Stomach (tissue), 4 donors: ENCODE measurements around the gene BBS7.

Experiments
- CTCF ChIP-seq, 7 experiments: fragments of 450-650 bp in 4 of 7; fragments of 200-600 bp in 3 of 7; sonication (generic) in 3 of 7; IDR thresholded peaks; one replicate each; pipeline ENCODE4 v1.5.1; 2016 to 2019; ENCODE audit warnings: antibody characterized with exemption in 7 of 7, control low read depth in 2 of 7, mild to moderate bottlenecking in 1 of 7
- EP300 ChIP-seq: sonication (generic); formaldehyde crosslinking; IDR thresholded peaks from one replicate; pipeline ENCODE4 v1.6.1; 2017; ENCODE audit warnings: antibody characterized with exemption
- POLR2A ChIP-seq, 4 donors: fragments of 450-650 bp; IDR thresholded peaks; one replicate each; pipeline ENCODE4 v1.6.1; 2016; ENCODE audit warnings: antibody characterized with exemption in 4 of 4, control low read depth in 2 of 4, mild to moderate bottlenecking in 1 of 4, moderate library complexity in 1 of 4
- POLR2AphosphoS5 ChIP-seq, 3 donors: sonication (generic); formaldehyde crosslinking; IDR thresholded peaks; one replicate each; pipeline ENCODE4 v1.6.1; 2016; ENCODE audit warnings: antibody characterized with exemption in 3 of 3

- TF ChIP-seq EP300 = no peak
- no peak for TF ChIP-seq CTCF (IDR thresholded peaks at IDR 0.05)
- TF ChIP-seq POLR2AphosphoS5 (IDR thresholded peaks at IDR 0.05) = no peak
- TF ChIP-seq POLR2A (IDR thresholded peaks at IDR 0.05) = no peak
Measured at GRCh38 chr4:121789960-121790829, 80.1 kb downstream of the BBS7 start.
